Retinal pigment epithelial cell (primary cell): ENCODE measurements around the gene AKAP11.

ENCODE experiments used
- DNase-seq: peaks from one replicate; pipeline ENCODE4 v3.0.0-alpha.2; 2010; ENCODE audit warnings: low read depth
- H3K4me3 ChIP-seq: 2 replicates; pipeline ENCODE4 v1.5.1; 2011; ENCODE audit warnings: mild to moderate bottlenecking, low read length, control low read depth, moderate library complexity
- CTCF ChIP-seq: conservative IDR thresholded peaks from 2 replicates; pipeline ENCODE4 v1.5.1; 2011; ENCODE audit warnings: low read depth, low read length, control low read depth, inconsistent platforms

Gene AKAP11

GRCh38 chr13:42258747-42259146, 13.2 kb upstream of the AKAP11 start:
- no peak overlapping the region for H3K4me3 ChIP-seq
- TF ChIP-seq CTCF: no peak
- DNase-seq: no peak

- no peak for TF ChIP-seq CTCF
- no peak for DNase-seq
- H3K4me3 ChIP-seq: no peak overlapping the region
These were observed 12.4 kb upstream of the AKAP11 start for GRCh38 chr13:42259515-42259914.

- DNase-seq: no peak
- no peak overlapping the region for H3K4me3 ChIP-seq
- no peak for TF ChIP-seq CTCF
These were observed 10.9 kb upstream of the AKAP11 start for GRCh38 chr13:42260903-42261654.

GRCh38 chr13:42266473-42266872, 5.5 kb upstream of the AKAP11 start:
- no peak overlapping the region for H3K4me3 ChIP-seq
- no peak for TF ChIP-seq CTCF
- no peak for DNase-seq

- no peak for DNase-seq
- no peak for TF ChIP-seq CTCF
- no peak overlapping the region for H3K4me3 ChIP-seq
These were observed 1.6 kb upstream of the AKAP11 start for GRCh38 chr13:42270160-42270856.

- TF ChIP-seq CTCF: no peak
- DNase-seq: no peak
- peak overlapping the region; percentile 83 for H3K4me3 ChIP-seq
These were observed 1.1 kb upstream of the AKAP11 start for GRCh38 chr13:42270857-42271215.
